GM21515 (cell line): Measurements from ENCODE around the gene MICAL3.

Experiments used
- ATAC-seq: cut with Tn5 transposase; IDR thresholded peaks from one replicate; pipeline ENCODE4 v1.9.1; 2021; ENCODE audit not compliant: unreplicated experiment

Gene MICAL3

GRCh38 chr22:17823964-17824363 lies 200.4 kb downstream of the MICAL3 start:
- no peak for ATAC-seq

GRCh38 chr22:17823226-17823625 lies 201.1 kb downstream of the MICAL3 start:
- ATAC-seq = no peak

DNA sequence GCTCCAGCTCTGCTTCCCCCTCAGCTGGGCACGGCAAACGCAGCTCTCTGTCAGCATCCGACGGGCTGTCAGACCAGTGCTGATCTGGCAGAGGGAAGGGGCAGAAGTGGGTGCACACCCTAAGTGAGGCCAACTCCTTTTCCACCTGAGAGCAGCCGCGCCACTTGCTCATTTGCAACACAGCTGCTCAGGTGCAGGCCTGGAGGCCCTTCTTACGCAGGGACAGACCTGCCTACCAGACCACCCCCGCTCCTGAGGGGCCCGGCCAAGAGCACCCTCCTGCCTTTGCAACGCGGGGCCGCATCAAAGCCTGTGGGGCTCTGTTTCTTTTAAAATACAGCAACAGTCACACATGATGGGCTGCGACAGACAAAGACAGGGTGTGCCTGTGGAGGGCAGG lies 202.3 kb downstream of the MICAL3 start:
- ATAC-seq = no peak

DNA sequence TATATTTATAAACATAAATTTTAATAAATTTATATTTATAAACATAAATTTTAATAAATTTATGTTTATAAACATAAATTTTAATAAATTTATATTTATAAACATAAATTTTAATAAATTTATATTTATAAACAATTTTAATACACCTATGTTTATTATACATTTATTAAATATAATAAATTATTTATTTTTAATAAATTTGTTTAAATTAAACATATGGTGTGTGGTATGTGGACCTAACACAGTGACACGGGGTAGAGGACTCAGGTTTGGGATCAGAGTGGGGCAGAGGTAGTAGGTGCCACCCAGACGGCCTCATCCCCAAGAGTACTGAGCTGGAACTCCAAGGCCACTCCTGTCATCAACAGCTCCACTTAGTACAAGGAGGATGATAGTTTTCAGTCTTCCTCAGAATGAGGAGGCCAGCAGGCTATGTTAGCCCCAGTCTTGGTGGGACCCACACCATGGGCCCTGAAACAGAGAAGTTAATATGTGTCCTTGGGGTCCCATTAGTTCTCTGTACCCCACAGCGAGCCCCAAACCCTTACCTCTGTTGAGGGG lies 203.4 kb downstream of the MICAL3 start:
- no peak for ATAC-seq

DNA sequence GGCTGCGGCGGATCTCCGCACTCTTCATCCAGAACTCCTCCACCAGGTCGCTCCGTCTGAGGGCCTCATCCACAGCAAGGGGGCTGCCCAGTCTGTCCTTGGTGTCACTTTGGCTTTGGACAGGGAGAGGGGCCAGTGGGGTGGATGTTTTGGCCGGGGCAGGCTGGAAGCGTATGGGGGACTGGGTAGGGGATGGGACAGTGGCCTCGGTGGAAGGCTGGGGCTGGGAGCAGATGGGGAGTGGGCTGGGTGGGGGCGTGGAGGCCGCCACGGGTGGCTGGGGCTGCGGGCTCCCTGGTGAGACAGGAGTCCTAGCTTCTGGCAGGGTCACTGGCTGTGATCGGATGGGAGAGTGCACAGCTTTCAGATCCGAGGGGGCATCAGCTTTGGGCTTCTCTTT lies 205.7 kb downstream of the MICAL3 start:
- ATAC-seq = no peak

DNA sequence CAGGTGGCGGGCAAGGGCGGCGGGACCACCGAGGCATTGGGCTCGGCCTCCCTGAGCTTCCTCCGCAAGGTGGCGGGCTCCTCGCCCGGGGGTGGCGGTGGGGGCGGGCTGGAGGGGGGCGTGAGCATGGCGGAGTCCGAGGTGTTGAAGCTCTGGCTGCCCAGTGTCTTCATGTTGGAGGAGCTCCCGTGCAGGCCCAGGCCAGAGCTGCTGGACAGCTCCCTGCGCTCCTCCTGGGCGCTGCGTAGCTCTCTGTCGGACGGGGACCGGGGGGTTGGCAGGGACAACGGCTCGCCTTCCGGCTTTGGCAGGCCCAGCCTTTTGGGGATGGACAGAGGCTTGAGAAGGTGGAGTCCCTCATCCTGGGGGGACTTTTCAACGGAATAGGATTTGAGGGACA lies 206.2 kb downstream of the MICAL3 start:
- ATAC-seq = no peak

DNA sequence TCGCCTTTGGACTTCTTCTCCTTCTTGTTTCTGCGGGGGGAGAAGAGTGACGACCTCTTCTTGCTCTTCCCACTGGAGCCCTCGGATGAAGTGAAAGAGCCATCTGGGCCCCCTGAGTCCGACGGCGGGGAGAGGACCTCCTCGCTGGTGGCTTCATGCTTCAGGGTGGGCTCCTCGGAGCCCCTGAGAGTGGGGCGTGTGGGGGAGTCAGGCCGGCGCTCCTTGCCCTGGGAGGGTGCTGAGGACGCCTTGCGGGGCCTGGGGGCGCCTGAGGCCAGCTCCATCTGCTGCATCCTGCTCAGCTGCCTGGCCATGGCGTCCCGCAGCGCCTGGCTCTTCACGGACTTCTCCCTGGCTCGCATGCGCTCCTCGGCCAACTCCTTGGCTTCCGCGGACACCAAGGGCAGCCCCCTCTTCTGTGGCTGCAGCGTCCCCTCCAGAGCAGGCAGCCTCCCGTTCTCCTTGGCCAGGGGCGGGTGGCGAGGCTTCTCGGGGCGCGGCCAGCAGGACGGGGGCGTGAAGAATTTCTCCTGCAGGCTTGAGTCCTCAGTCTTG lies 206.8 kb downstream of the MICAL3 start:
- no peak for ATAC-seq

GRCh38 chr22:17817079-17817478 lies 207.3 kb downstream of the MICAL3 start:
- ATAC-seq = no peak

- no peak for ATAC-seq
These were observed 207.7 kb downstream of the MICAL3 start for GRCh38 chr22:17816649-17817048.

DNA sequence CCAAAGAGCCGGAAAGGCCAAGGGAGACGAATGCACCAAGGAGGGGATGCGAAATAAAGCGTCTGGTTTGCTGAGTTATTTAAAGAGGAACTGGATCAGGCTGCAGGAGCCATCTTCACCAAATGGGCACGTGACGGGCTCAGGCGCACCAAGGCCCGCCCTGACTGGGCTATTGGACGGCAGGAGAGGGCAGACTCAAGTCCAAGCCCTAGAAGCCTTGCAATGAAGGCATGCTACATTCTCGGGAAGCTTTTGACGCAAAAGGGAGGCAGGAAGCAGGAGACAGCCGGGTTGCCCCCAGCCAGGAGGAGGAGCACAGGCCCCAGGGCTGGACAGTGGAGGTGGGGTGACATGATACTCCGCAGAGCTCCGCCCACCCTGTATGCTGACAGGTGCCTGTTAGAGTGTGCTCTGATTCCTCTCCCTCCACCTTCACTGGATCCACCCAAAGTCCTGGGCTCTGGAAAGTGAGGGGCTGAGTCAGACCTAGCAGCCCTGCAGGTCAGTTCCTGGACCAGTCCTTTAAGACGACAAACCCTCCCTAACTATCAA lies 208.6 kb downstream of the MICAL3 start:
- no peak for ATAC-seq

DNA sequence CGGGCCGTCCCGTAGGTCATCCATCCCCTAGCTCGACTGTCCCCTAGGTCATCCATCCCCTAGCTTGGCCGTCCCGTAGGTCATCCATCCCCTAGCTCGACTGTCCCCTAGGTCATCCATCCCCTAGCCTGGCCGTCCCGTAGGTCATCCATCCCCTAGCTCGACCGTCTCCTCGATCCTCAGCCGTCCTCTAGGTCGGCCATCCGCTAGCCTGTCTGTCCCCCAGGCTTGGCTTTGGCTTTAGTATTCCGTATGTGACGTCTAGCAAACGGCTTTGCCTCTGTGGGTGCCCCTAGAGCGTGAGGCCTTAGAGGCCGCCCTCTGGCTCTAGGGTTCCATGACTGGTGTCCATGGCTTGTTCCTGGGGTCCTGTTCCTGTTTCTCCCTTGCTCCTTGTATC lies 209.5 kb downstream of the MICAL3 start:
- no peak for ATAC-seq

DNA sequence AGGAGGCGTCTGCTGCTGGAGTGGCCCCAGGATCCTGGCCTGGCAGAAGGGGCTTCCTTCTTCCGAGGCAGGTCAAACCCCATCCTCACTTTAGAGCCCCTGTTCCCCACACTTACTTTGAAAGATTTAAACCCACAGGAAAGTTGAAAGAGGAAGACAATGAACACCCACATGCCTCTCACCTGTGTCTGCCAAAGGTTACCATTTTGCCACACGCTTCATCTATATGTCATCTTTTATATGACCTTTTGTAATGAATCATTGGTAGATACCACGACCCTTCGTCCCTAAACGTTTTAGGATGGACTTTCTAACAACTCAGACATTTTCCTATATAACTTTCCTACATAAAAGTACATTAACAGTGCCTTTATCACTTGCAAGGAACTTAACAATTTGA lies 210.3 kb downstream of the MICAL3 start:
- no peak for ATAC-seq

GRCh38 chr22:17811119-17811518 lies 213.2 kb downstream of the MICAL3 start:
- no peak for ATAC-seq

- ATAC-seq = no peak
These were observed 213.7 kb downstream of the MICAL3 start for GRCh38 chr22:17810570-17811116.

- ATAC-seq = no peak
These were observed 215.5 kb downstream of the MICAL3 start for GRCh38 chr22:17808693-17809403.

DNA sequence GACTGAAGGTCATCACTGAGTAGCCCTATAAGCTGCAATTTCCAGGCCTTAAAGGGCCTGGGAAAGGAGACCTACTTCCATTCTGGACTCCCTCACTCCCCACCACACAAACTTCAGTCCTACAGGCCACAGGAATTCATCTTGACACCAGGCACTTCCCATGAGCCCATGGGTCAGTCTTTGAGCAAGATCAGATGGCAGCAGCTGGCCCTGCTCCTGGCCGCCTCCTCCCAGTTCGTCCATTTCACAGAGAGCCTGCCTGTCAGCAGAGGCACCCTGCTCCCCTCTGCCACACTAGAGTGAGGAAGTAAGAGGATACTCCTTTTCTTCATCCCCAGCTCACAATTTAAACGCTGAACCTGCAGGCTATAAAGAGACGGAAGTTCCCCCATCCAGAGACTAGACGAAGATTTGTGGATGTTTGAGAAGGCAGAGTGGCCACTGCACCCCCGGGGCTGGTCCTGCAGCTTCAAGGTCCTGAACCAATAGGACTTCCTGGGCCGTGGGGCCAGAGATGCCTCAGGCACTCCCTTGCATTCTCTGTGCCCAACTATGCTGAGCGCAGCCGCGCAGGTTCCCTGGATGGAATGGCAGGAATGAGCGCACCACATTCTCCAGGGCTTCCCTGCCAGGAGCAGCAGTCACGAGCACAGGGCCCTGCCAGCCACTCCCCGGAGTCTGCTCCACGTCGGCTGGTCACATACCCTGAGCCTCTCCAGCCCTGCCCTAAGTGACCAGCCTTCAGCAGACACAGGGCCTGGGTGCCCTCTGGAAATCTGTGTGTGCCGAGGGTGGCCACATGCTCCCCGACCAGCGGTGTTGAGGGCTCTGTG lies 216.6 kb downstream of the MICAL3 start:
- ATAC-seq = no peak

DNA sequence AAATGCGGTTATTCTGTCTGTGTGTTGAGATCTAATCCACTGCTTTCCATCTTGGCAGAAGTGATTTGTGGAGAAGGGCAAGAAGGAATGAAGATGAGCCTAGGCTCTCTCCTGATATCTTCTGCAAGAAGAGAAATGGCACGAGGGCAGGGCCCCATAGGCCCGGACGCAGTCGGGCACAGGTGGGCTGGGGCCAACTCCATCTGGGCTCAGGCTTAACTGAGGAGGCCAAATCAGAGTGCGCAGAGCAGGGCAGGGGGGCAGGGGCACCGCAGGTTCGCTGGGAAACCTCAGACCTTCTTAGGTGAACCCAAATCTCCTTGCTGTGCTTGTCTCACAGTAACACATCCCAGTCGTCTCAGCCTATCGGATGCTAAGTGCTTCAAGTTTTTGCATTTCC lies 217.3 kb downstream of the MICAL3 start:
- ATAC-seq = no peak

DNA sequence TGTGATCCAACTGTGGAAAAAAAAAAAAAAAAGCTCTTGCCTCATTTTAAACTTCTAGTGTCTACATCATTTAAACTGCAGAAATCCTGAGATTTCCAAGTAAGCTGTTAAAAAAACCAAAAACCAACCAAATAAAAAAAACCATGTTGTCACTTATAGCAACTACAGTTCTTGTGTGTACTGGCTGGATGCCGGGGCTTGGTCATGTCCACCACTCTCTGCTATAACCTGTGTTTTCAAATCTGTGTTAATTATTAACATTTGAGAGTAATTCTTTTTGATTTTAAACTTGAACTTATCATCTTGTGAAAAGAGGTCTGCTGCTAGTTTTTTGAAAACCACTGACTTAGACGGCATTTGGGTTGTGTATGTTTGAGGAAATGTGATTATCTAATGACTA lies 217.9 kb downstream of the MICAL3 start:
- ATAC-seq = no peak

- no peak for ATAC-seq
These were observed 219.9 kb downstream of the MICAL3 start for GRCh38 chr22:17804331-17805080.

DNA sequence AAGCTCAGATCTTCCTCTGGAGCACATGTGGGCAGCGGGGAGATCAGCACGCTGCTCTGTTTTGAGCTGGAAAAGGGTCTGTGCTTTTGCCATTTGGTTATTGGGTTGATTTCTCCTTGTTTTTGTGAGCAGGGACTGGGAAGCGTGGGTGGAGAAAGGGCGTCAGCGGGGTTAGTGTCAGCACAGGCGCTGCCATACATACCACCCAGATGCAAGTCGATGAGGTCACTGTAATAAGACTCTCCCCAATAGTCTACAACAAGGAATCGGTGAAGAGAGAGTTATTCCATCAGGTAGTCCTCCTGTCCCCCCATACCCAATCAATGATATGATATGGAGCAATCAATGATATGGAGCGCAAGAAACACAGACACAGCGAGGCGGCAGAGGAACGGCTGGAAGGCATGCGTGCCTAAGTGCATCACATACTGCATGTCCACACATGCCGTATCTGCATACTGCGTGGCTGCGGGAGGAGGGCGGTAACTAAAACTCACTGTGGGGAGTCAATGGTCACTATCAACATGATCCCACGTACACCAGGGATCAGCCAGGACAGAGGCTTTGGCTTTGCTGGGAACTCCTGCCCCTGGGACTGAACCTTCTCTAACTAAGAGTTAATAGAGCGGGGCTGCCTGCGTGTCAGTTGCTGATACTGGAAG lies 220.6 kb downstream of the MICAL3 start:
- ATAC-seq = no peak
